GM23248 (cell line): ENCODE results near the gene USP38. TPM values are rescaled to one million over a fixed set of nuclear protein-coding genes. Genes with fewer than 3 reads are reported as not detected.

Experiments
- DNase-seq: peaks from one replicate; pipeline ENCODE4 v3.0.0-alpha.2; 2015
- H2AFZ ChIP-seq: fragments of 200-600 bp; sonication (generic); 2 replicates; pipeline ENCODE4 v1.6.1; 2016; ENCODE audit warnings: antibody characterized with exemption
- H3F3A ChIP-seq: fragments of 200-600 bp; sonication (generic); 2 replicates; pipeline ENCODE4 v1.6.1; 2016; ENCODE audit warnings: mild to moderate bottlenecking, antibody characterized with exemption, mixed run types; ENCODE audit not compliant: insufficient read depth
- H3K27ac ChIP-seq: fragments of 200-600 bp; sonication (generic); 2 replicates; pipeline ENCODE4 v1.5.1; 2016; ENCODE audit warnings: mild to moderate bottlenecking
- H3K27me3 ChIP-seq: fragments of 200-600 bp; sonication (generic); replicated peaks from 2 replicates; pipeline ENCODE4 v1.6.1; 2016; ENCODE audit warnings: mild to moderate bottlenecking; ENCODE audit not compliant: insufficient read depth
- H3K36me3 ChIP-seq: fragments of 200-600 bp; sonication (generic); 2 replicates; pipeline ENCODE4 v1.6.1; 2016; ENCODE audit warnings: low read depth, mild to moderate bottlenecking
- H3K4me1 ChIP-seq: fragments of 200-600 bp; sonication (generic); 2 replicates; pipeline ENCODE4 v1.6.1; 2016; ENCODE audit warnings: mild to moderate bottlenecking; ENCODE audit not compliant: insufficient read depth
- H3K4me2 ChIP-seq: fragments of 200-600 bp; sonication (generic); one replicate; pipeline ENCODE4 v1.6.1; 2016; ENCODE audit warnings: mild to moderate bottlenecking; ENCODE audit not compliant: unreplicated experiment
- H3K4me3 ChIP-seq: fragments of 200-600 bp; sonication (generic); 2 replicates; pipeline ENCODE4 v1.5.1; 2016; ENCODE audit warnings: mild to moderate bottlenecking
- H3K79me2 ChIP-seq: fragments of 200-600 bp; sonication (generic); 2 replicates; pipeline ENCODE4 v1.6.1; 2016; ENCODE audit warnings: mild to moderate bottlenecking; ENCODE audit not compliant: insufficient read depth
- H3K9ac ChIP-seq: fragments of 200-600 bp; sonication (generic); 2 replicates; pipeline ENCODE4 v1.6.1; 2016; ENCODE audit warnings: mild to moderate bottlenecking
- H3K9me2 ChIP-seq: fragments of 200-600 bp; sonication (generic); 2 replicates; pipeline ENCODE4 v1.6.1; 2016; ENCODE audit warnings: mixed run types, mild to moderate bottlenecking, moderate library complexity; ENCODE audit not compliant: insufficient read depth
- H3K9me3 ChIP-seq: fragments of 200-600 bp; sonication (generic); one replicate; pipeline ENCODE4 v1.6.1; 2017; ENCODE audit warnings: low read depth
- H4K20me1 ChIP-seq: fragments of 200-600 bp; sonication (generic); 2 replicates; pipeline ENCODE4 v1.6.0; 2016; ENCODE audit not compliant: insufficient read depth
- EZH2 ChIP-seq: fragments of 200-600 bp; sonication (generic); IDR thresholded peaks from 2 replicates; pipeline ENCODE4 v1.6.1; 2018; ENCODE audit warnings: antibody characterized with exemption, mild to moderate bottlenecking; ENCODE audit not compliant: insufficient read depth, poor library complexity, severe bottlenecking
- EZH2phosphoT487 ChIP-seq: fragments of 200-600 bp; sonication (generic); IDR thresholded peaks from 2 replicates; pipeline ENCODE4 v1.6.1; 2018; ENCODE audit warnings: antibody characterized with exemption, moderate library complexity, mild to moderate bottlenecking, low read depth; ENCODE audit not compliant: insufficient read depth
- WGBS, 2 experiments: methylation state at CpG; one replicate each; pipeline ENCODE4 v1.1.6; 2015 to 2017; ENCODE audit warnings: low lambda C conversion rate in 2 of 2, low coverage in 1 of 2; ENCODE audit errors: missing lambda C conversion rate in 2 of 2; 5-methylcytosine and 5-hydroxymethylcytosine counted together
- in situ Hi-C: fragments of 300-500 bp; cut with MboI; formaldehyde crosslinking; loops from 2 replicates; pipeline ENCODE4 v1.15.0; 2020
- polyA plus RNA-seq: library from polyadenylated mRNA; unstranded; fragments of >200 nt; fragmentation: Nextera tagmentation; extraction: Ambion mirVana; gene quantifications from 2 replicates; pipeline ENCODE4 v1.2.1, GENCODE V29; 2016
- total RNA-seq: library from RNA; depleted of rRNA; stranded (reverse); fragments of >200 nt; shearing (Covaris generic); gene quantifications from 2 replicates; pipeline ENCODE4 v1.2.3, GENCODE V29; 2014

The USP38 gene
- total and polyA plus RNA-seq, 2 experiments from 2014 or later: 9.6 to 19.3 TPM

GRCh38 chr4:143243041-143243440 is 58.3 kb downstream of the USP38 start:
- Histone ChIP-seq H3K9me3 (no peaks in the 10 kb centered on the region), H3F3A (no peaks in the 10 kb centered on the region), H4K20me1 (no peaks in the 10 kb centered on the region), H3K27ac (no peak overlapping the region), H3K4me1 (peaks cover 15% of the 10 kb centered on the region; the same call in 1 of the 2 replicates), H3K36me3 (no peaks in the 10 kb centered on the region), H3K9ac (no peak overlapping the region), H2AFZ (no peak overlapping the region), H3K79me2 (no peaks in the 10 kb centered on the region), H3K4me3 (no peak overlapping the region), H3K4me2 (no peak overlapping the region), H3K27me3 (no peaks in the 10 kb centered on the region), H3K9me2 (no peaks in the 10 kb centered on the region)
- in situ Hi-C loops: no loop called here
- TF ChIP-seq EZH2: no peak
- no peak for DNase-seq
- WGBS, 2 experiments: 79 to 82% methylated on average over 2 of the region's 2 CpGs

GRCh38 chr4:143246977-143247376 is 62.3 kb downstream of the USP38 start:
- Histone ChIP-seq H3K4me1 (peaks cover 12% of the 10 kb centered on the region), H3K4me2 (no peak overlapping the region), H3K4me3 (no peak overlapping the region), H3K9me3 (no peaks in the 10 kb centered on the region), H2AFZ (no peak overlapping the region), H3K79me2 (no peaks in the 10 kb centered on the region), H3K27me3 (no peaks in the 10 kb centered on the region), H3K36me3 (no peaks in the 10 kb centered on the region), H3K27ac (no peak overlapping the region), H3K9me2 (no peaks in the 10 kb centered on the region), H3F3A (peaks cover 8% of the 10 kb centered on the region; the same call in 1 of the 2 replicates), H4K20me1 (no peaks in the 10 kb centered on the region), H3K9ac (no peak overlapping the region)
- DNase-seq: no peak
- in situ Hi-C loops: no loop called here
- no peak for TF ChIP-seq EZH2
- TF ChIP-seq EZH2phosphoT487: no peak
- 61 to 66% methylated on average over 4 of the region's 4 CpGs for WGBS, 2 experiments

GRCh38 chr4:143247866-143248265 is 63.1 kb downstream of the USP38 start:
- Histone ChIP-seq H3F3A (peaks cover 14% of the 10 kb centered on the region), H3K4me2 (no peak overlapping the region), H3K4me3 (no peak overlapping the region), H3K4me1 (peaks cover 19% of the 10 kb centered on the region), H4K20me1 (no peaks in the 10 kb centered on the region), H3K9me2 (no peaks in the 10 kb centered on the region), H3K27ac (no peak overlapping the region), H3K36me3 (no peaks in the 10 kb centered on the region), H3K27me3 (no peaks in the 10 kb centered on the region), H3K79me2 (no peaks in the 10 kb centered on the region), H3K9me3 (no peaks in the 10 kb centered on the region), H3K9ac (no peak overlapping the region), H2AFZ (no peak overlapping the region)
- WGBS, 2 experiments: 71 to 73% methylated on average over 2 of the region's 2 CpGs
- TF ChIP-seq EZH2phosphoT487 (no peak), EZH2 (no peak)
- no peak for DNase-seq
- in situ Hi-C loops: no loop called here

- WGBS, 2 experiments: 98 to 99% methylated on average over 4 of the region's 4 CpGs
- Histone ChIP-seq H3K4me2 (no peak overlapping the region), H3K79me2 (no peaks in the 10 kb centered on the region), H3K27me3 (no peaks in the 10 kb centered on the region), H3K9me3 (no peaks in the 10 kb centered on the region), H4K20me1 (no peaks in the 10 kb centered on the region), H3K4me3 (no peak overlapping the region), H3F3A (peaks cover 20% of the 10 kb centered on the region), H3K9ac (no peak overlapping the region), H3K36me3 (no peaks in the 10 kb centered on the region), H3K4me1 (peaks cover 24% of the 10 kb centered on the region), H3K9me2 (no peaks in the 10 kb centered on the region), H2AFZ (no peak overlapping the region), H3K27ac (no peak overlapping the region)
- no peak for TF ChIP-seq EZH2
- TF ChIP-seq EZH2phosphoT487: no peak
- in situ Hi-C loops: no loop called here
- no peak for DNase-seq
Observed at GRCh38 chr4:143248827-143249226, 64.1 kb downstream of the USP38 start.

GRCh38 chr4:143250617-143251016 is 65.9 kb downstream of the USP38 start:
- DNase-seq: no peak
- Histone ChIP-seq H2AFZ (no peak overlapping the region), H3K4me1 (peaks cover 24% of the 10 kb centered on the region), H3K79me2 (no peaks in the 10 kb centered on the region), H3K9me3 (no peaks in the 10 kb centered on the region), H3K4me3 (no peak overlapping the region), H3K9me2 (no peaks in the 10 kb centered on the region), H3F3A (peaks cover 20% of the 10 kb centered on the region), H3K36me3 (no peaks in the 10 kb centered on the region), H3K27ac (no peak overlapping the region), H3K4me2 (no peak overlapping the region), H4K20me1 (no peaks in the 10 kb centered on the region), H3K9ac (no peak overlapping the region), H3K27me3 (no peaks in the 10 kb centered on the region)
- no peak for TF ChIP-seq EZH2
- no peak for TF ChIP-seq EZH2phosphoT487
- WGBS, 2 experiments: 97% methylated on average over 3 of the region's 3 CpGs
- in situ Hi-C loops: no loop called here
